ENCODE measurements around the gene SMARCD3. TPM values are rescaled to one million over a fixed set of nuclear protein-coding genes. Genes with fewer than 3 reads are reported as not detected.
A peak's percentile ranks its signal among the peaks of the same experiment; 100 is the strongest.

Gene SMARCD3
- total and polyA plus RNA-seq, 2 of the 13 experiments (the other 11 are each of a cell fraction or from before 2014, with no cell fraction given), result 0.20 to 0.62 TPM

DNA sequence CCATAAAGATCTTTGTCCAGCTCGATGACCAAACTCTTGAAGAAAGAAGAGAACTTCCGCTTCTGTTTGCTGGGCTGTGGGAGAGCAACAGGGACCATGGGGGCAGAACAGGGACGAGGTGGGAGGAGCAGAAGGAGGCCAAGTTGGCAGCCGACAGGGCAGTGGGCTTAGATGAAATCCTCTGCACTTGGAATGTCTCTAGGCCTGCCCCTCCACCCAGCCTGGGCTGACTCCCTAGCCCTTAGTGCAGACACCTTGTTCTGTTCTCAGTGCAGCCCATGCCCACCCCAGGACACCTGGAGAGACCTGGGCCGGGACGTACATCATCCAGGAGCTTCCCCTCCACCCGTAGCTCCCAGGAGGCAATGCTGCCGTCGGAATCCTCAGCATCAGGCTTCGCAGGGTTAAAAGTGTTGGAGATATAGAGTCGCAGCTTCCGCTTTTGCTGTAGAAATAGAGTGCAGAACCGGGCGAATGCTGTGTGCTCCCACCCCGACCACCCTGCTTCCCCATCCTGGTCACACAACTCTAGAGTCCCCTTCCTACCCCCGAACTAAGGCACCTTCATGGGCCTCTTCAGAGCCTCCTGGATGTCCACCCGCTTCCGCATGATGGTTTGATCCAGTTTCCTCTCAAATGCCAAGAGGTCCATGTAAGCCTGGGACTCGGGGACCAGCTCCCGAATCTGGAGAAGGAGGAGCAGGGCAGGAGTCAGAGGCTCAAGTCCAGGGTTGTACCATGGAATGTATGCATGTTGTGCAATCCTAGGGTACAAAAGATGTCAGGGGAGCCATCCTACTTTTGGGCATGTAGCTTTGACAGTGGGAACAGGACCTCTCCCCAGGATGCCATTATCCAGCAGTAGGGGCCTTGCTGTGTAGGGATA is 6.1 kb downstream of the SMARCD3 start (continued):
- TF ChIP-seq, protein P1, sequence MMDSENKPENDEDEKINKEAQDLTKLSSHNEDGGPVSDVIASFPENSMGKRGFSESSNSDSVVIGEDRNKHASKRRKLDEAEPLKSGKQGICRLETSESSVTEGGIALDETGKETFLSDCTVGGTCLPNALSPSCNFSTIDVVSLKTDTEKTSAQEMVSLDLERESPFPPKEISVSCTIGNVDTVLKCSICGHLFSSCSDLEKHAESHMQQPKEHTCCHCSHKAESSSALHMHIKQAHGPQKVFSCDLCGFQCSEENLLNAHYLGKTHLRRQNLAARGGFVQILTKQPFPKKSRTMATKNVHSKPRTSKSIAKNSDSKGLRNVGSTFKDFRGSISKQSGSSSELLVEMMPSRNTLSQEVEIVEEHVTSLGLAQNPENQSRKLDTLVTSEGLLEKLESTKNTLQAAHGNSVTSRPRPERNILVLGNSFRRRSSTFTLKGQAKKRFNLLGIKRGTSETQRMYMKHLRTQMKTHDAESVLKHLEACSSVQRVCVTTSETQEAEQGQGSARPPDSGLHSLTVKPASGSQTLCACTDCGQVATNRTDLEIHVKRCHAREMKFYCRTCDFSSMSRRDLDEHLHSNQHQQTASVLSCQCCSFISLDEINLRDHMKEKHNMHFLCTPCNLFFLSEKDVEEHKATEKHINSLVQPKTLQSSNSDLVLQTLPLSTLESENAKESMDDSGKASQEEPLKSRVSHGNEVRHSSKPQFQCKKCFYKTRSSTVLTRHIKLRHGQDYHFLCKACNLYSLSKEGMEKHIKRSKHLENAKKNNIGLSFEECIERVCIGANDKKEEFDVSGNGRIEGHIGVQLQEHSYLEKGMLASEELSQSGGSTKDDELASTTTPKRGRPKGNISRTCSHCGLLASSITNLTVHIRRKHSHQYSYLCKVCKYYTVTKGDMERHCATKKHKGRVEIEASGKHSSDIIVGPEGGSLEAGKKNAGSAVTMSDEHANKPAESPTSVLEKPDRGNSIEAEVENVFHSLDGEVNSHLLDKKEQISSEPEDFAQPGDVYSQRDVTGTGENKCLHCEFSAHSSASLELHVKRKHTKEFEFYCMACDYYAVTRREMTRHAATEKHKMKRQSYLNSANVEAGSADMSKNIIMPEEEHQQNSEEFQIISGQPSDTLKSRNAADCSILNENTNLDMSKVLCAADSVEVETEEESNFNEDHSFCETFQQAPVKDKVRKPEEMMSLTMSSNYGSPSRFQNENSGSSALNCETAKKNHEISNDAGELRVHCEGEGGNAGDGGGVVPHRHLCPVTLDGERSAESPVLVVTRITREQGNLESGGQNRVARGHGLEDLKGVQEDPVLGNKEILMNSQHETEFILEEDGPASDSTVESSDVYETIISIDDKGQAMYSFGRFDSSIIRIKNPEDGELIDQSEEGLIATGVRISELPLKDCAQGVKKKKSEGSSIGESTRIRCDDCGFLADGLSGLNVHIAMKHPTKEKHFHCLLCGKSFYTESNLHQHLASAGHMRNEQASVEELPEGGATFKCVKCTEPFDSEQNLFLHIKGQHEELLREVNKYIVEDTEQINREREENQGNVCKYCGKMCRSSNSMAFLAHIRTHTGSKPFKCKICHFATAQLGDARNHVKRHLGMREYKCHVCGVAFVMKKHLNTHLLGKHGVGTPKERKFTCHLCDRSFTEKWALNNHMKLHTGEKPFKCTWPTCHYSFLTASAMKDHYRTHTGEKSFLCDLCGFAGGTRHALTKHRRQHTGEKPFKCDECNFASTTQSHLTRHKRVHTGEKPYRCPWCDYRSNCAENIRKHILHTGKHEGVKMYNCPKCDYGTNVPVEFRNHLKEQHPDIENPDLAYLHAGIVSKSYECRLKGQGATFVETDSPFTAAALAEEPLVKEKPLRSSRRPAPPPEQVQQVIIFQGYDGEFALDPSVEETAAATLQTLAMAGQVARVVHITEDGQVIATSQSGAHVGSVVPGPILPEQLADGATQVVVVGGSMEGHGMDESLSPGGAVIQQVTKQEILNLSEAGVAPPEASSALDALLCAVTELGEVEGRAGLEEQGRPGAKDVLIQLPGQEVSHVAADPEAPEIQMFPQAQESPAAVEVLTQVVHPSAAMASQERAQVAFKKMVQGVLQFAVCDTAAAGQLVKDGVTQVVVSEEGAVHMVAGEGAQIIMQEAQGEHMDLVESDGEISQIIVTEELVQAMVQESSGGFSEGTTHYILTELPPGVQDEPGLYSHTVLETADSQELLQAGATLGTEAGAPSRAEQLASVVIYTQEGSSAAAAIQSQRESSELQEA (CRISPR knock-in tag; IDR thresholded peaks at IDR 0.05; ENCODE audit: not compliant biosample characterization), result no peak
- TF ChIP-seq SRSF9 (IDR thresholded peaks at IDR 0.05; ENCODE audit: borderline replicate concordance, insufficient read depth, low read depth, low read length, poor library complexity, severe bottlenecking), result no peak
- peak; percentile 32; the same call in 1 of the 2 replicates for TF ChIP-seq SP5 (CRISPR knock-in tag; IDR thresholded peaks at IDR 0.05; ENCODE audit: borderline replicate concordance, low read depth)
- no peak for TF ChIP-seq ZNF710 (CRISPR knock-in tag; IDR thresholded peaks at IDR 0.05; ENCODE audit: borderline replicate concordance)
- no peak for TF ChIP-seq HMG20B (CRISPR knock-in tag; conservative IDR thresholded peaks at IDR 0.05)
- no peak for TF ChIP-seq ZNF383 (CRISPR knock-in tag; IDR thresholded peaks at IDR 0.05; ENCODE audit: borderline replicate concordance)
- no peak for TF ChIP-seq PHF5A (CRISPR knock-in tag; IDR thresholded peaks at IDR 0.05; ENCODE audit: low read depth, unreplicated experiment)
- TF ChIP-seq, protein P2, sequence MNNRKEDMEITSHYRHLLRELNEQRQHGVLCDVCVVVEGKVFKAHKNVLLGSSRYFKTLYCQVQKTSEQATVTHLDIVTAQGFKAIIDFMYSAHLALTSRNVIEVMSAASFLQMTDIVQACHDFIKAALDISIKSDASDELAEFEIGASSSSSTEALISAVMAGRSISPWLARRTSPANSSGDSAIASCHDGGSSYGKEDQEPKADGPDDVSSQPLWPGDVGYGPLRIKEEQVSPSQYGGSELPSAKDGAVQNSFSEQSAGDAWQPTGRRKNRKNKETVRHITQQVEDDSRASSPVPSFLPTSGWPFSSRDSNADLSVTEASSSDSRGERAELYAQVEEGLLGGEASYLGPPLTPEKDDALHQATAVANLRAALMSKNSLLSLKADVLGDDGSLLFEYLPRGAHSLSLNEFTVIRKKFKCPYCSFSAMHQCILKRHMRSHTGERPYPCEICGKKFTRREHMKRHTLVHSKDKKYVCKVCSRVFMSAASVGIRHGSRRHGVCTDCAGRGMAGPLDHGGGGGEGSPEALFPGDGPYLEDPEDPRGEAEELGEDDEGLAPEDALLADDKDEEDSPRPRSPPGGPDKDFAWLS (CRISPR knock-in tag; IDR thresholded peaks at IDR 0.05; ENCODE audit: borderline replicate concordance), result no peak
- TF ChIP-seq CEBPG (CRISPR knock-in tag; IDR thresholded peaks at IDR 0.05), result peak; percentile 77
- no peak for TF ChIP-seq BORCS8-MEF2B (CRISPR knock-in tag; IDR thresholded peaks at IDR 0.05)
- no peak for TF ChIP-seq DMAP1 (CRISPR knock-in tag; IDR thresholded peaks at IDR 0.05)
- no peak for TF ChIP-seq MBD4 (IDR thresholded peaks at IDR 0.05; ENCODE audit: borderline replicate concordance, low read length)
- TF ChIP-seq MTERF4 (CRISPR knock-in tag; IDR thresholded peaks at IDR 0.05), result no peak

Measured in HepG2 (cell line).